Osteocyte (in vitro differentiated cells): ENCODE measurements around the gene FOXC1. TPM values are rescaled to one million over a fixed set of nuclear protein-coding genes. Genes with fewer than 3 reads are reported as not detected.

Experiments used
- DNase-seq: peaks from one replicate; pipeline ENCODE4 v3.0.0; 2021; ENCODE audit warnings: mixed read lengths; ENCODE audit not compliant: unreplicated experiment; ENCODE audit errors: extremely low spot score
- H3K27ac Mint-ChIP-seq: one replicate; pipeline ENCODE4 v1.8.0; 2021; ENCODE audit warnings: mild to moderate bottlenecking, mixed read lengths; ENCODE audit not compliant: unreplicated experiment
- H3K27me3 Mint-ChIP-seq: one replicate; pipeline ENCODE4 v1.8.0; 2021; ENCODE audit warnings: mixed read lengths; ENCODE audit not compliant: unreplicated experiment
- H3K36me3 Mint-ChIP-seq: one replicate; pipeline ENCODE4 v1.8.0; 2021; ENCODE audit warnings: mixed read lengths; ENCODE audit not compliant: unreplicated experiment
- H3K4me1 Mint-ChIP-seq: one replicate; pipeline ENCODE4 v1.8.0; 2021; ENCODE audit warnings: mixed read lengths; ENCODE audit not compliant: unreplicated experiment
- H3K4me3 Mint-ChIP-seq: one replicate; pipeline ENCODE4 v1.8.0; 2021; ENCODE audit warnings: mild to moderate bottlenecking, moderate library complexity, mixed read lengths; ENCODE audit not compliant: unreplicated experiment
- H3K9me3 Mint-ChIP-seq: one replicate; pipeline ENCODE4 v1.8.0; 2021; ENCODE audit warnings: mixed read lengths; ENCODE audit not compliant: unreplicated experiment
- total RNA-seq: library from RNA; stranded (reverse); gene quantifications from 2 replicates; pipeline ENCODE4 v1.2.1, GENCODE V29; 2021
- TF ChIP-seq, protein P1 (sequence below): fragments of 200-600 bp; sonication (generic); IDR thresholded peaks from 2 replicates; pipeline ENCODE4 v1.5.0; 2021; ENCODE audit warnings: antibody characterized with exemption, mild to moderate bottlenecking, moderate library complexity

The FOXC1 gene
- total RNA-seq, 1 donor from 2014 or later: 106 TPM

DNA sequence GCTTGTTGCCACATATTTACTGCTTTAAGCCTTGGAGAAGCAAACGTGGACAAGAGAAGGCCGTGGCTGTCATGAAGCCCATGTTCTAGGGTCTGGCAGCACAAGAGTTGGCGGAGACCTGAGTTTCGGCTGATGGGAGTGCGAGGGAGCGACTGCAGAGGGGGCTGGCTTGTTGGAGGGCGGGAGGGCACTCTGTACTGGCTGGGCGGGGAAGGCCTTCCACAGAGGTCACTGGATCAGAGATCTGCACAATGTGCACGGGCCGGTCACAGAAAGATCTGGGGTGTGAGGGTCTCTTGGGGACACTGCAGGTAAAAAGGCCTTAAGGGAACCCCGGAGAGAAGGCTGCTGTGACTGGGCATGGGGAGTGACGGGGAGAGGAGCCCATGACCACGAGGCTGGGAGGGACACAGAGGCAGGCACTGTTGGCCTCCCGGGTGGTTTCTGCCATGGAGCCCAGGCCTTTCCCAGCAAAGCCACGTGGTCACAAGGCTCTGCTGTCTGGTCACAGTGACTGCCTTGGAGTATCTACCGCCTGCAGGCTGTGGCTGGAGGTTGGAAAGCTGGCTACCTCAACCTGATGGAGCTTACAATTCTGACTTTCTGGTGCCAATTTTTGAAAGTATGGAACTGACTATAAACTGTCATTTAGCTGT is 23.8 kb downstream of the FOXC1 start:
- peaks cover 17% of the 10 kb centered on the region for H3K4me1 Mint-ChIP-seq
- no peaks in the 10 kb centered on the region for H3K9me3 Mint-ChIP-seq
- no peak overlapping the region for H3K27ac Mint-ChIP-seq
- H3K27me3 Mint-ChIP-seq: no peaks in the 10 kb centered on the region
- H3K4me3 Mint-ChIP-seq: no peak overlapping the region
- peaks cover 11% of the 10 kb centered on the region for H3K36me3 Mint-ChIP-seq
- DNase-seq: no peak
- TF ChIP-seq, protein P1, sequence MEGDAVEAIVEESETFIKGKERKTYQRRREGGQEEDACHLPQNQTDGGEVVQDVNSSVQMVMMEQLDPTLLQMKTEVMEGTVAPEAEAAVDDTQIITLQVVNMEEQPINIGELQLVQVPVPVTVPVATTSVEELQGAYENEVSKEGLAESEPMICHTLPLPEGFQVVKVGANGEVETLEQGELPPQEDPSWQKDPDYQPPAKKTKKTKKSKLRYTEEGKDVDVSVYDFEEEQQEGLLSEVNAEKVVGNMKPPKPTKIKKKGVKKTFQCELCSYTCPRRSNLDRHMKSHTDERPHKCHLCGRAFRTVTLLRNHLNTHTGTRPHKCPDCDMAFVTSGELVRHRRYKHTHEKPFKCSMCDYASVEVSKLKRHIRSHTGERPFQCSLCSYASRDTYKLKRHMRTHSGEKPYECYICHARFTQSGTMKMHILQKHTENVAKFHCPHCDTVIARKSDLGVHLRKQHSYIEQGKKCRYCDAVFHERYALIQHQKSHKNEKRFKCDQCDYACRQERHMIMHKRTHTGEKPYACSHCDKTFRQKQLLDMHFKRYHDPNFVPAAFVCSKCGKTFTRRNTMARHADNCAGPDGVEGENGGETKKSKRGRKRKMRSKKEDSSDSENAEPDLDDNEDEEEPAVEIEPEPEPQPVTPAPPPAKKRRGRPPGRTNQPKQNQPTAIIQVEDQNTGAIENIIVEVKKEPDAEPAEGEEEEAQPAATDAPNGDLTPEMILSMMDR: no peak

DNA sequence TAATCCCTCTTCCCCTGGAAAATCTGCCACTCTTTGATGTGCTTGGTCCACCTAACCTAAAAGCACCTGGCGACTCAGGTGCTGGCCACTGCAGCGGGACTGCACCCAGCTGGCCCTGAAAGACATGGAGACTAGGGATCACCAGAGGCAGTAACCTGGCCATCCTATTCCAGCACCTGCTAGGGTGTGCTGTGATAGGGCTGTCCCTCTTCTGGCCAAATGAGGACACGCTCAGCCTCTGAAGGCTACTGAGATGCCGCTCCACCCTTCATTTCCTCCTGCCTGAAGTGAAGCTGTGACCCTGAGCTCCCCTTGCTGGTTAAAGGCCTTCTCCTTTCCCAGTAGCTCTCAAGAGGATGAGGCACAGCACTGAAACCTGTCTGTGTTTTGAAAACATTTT is 24.4 kb downstream of the FOXC1 start:
- Mint-ChIP-seq H3K36me3 (peaks cover 11% of the 10 kb centered on the region), H3K4me1 (peaks cover 11% of the 10 kb centered on the region), H3K4me3 (no peak overlapping the region), H3K9me3 (no peaks in the 10 kb centered on the region), H3K27me3 (no peaks in the 10 kb centered on the region), H3K27ac (no peak overlapping the region)
- DNase-seq: no peak
- TF ChIP-seq, protein P1: no peak

DNA sequence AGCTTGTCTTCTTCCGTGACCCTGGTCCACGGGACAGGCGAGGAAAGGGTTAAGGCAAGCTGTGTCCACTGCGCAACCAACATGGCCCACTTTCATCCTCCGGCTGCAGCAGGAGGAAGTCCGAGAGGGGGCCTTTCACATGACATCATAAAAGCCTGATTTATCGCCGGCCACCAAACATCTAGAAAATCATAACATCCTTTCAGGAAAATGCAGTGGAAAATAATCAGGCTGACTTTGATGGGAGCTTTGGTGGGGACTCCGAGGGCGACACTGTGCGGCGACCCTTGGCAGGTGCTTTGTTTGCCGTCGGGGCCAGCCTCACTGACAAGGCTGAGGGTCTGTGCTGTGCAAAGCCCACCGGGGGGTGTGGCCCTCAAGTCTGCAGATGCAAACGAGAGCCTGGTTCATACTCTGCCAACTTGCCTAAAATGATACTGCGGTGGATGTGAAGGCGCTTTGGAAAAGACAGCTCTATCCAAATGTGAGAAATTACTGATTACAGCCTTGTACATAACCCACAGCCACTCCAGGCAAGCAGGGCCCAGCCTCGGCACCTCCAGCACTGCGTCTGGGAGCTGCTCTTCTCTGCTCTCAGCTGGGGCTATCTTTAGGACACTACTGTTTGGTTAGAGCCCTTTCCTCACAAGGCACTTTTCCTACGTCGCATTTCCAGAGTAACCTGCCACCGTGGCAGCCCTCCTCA is 25.7 kb downstream of the FOXC1 start:
- DNase-seq: no peak
- Mint-ChIP-seq H3K9me3 (no peaks in the 10 kb centered on the region), H3K4me1 (peaks cover 7% of the 10 kb centered on the region), H3K27me3 (no peaks in the 10 kb centered on the region), H3K4me3 (no peak overlapping the region), H3K36me3 (peaks cover 9% of the 10 kb centered on the region), H3K27ac (no peak overlapping the region)
- TF ChIP-seq, protein P1: no peak

DNA sequence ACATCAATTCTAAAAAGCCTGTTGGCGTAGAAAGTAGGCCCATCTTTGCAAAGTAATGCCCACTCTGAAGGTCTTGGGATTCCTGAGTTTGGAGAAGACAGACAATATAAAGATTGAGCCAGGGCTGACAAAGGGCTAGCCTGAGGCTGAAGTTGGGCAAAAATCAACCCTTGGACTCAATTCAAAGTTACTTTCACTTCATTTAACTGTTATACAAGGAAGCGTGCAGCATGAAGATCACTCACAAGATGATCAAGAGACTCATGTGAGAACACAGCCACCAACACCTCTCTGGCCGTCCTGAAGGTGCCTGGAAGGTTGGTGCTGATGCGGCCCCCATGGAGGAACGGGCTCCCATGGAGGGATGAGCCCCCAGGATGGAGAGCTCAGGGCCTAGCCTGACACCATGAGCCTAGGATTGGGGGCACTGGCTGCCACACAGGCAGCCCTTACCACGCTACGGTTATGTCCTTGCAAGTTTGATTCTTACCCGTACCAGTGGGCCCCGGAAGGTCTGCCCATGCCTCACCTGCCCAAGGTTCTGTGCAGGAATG is 26.6 kb downstream of the FOXC1 start:
- no peaks in the 10 kb centered on the region for H3K27me3 Mint-ChIP-seq
- TF ChIP-seq, protein P1: no peak
- no peak for DNase-seq
- H3K9me3 Mint-ChIP-seq: no peaks in the 10 kb centered on the region
- peaks cover 4% of the 10 kb centered on the region for H3K4me1 Mint-ChIP-seq
- H3K4me3 Mint-ChIP-seq: no peak overlapping the region
- H3K27ac Mint-ChIP-seq: no peak overlapping the region
- H3K36me3 Mint-ChIP-seq: peaks cover 8% of the 10 kb centered on the region
